PC-9 (cell line): ENCODE results near the gene MYADM. TPM values are rescaled to one million over a fixed set of nuclear protein-coding genes. Genes with fewer than 3 reads are reported as not detected.

Source experiments
- BruUV-seq: library from RNA; stranded (reverse); fragments of 400-500 nt; replicated peaks from 2 replicates; lab custom pipeline; 2021; lab: Mats Ljungman, UMichigan
- CTCF ChIA-PET: fragments of 300-600 bp; sonication (Branson Sonifier 250); formaldehyde crosslinking; loops from one replicate; lab custom pipeline; 2022; ENCODE audit warnings: antibody characterized with exemption; lab: Charles Lee
- POLR2A ChIA-PET: fragments of 300-600 bp; sonication (Branson Sonifier 250); formaldehyde crosslinking; loops from one replicate; lab custom pipeline; 2022; ENCODE audit warnings: antibody characterized with exemption; ENCODE audit not compliant: unreplicated experiment; lab: Charles Lee
- DNase-seq, 2 experiments: peaks; one replicate each; pipeline versions ENCODE4 v3.0.0 to v3.0.0-alpha.2; 2015 to 2022; ENCODE audit warnings: mixed read lengths in 1 of 2
- H2AFZ ChIP-seq: fragments of 200-600 bp; sonication (generic); 2 replicates; pipeline ENCODE4 v1.8.1; 2017; ENCODE audit warnings: antibody characterized with exemption
- H3F3A ChIP-seq: fragments of 200-600 bp; sonication (generic); 2 replicates; pipeline ENCODE4 v1.8.1; 2017; ENCODE audit warnings: antibody characterized with exemption, mild to moderate bottlenecking, low read depth; ENCODE audit not compliant: insufficient read depth
- H3K27ac ChIP-seq: fragments of 200-600 bp; sonication (generic); 2 replicates; pipeline ENCODE4 v1.6.1; 2016; ENCODE audit warnings: mixed run types
- H3K27me3 ChIP-seq: fragments of 200-600 bp; sonication (generic); 2 replicates; pipeline ENCODE4 v1.6.1; 2016; ENCODE audit warnings: low read depth, mixed run types; ENCODE audit not compliant: insufficient read depth
- H3K36me3 ChIP-seq: fragments of 200-600 bp; sonication (generic); 2 replicates; pipeline ENCODE4 v1.6.1; 2016; ENCODE audit warnings: low read depth, mixed run types
- H3K4me1 ChIP-seq: fragments of 200-600 bp; sonication (generic); replicated peaks from 2 replicates; pipeline ENCODE4 v1.6.1; 2016; ENCODE audit warnings: mixed run types; ENCODE audit not compliant: insufficient read depth
- H3K4me2 ChIP-seq: fragments of 200-600 bp; sonication (generic); 2 replicates; pipeline ENCODE4 v1.6.1; 2017; ENCODE audit warnings: mixed run types
- H3K4me3 ChIP-seq: fragments of 200-600 bp; sonication (generic); 2 replicates; pipeline ENCODE4 v1.6.1; 2016; ENCODE audit warnings: mixed run types
- H3K79me2 ChIP-seq: fragments of 200-600 bp; sonication (generic); 2 replicates; pipeline ENCODE4 v1.6.1; 2017; ENCODE audit warnings: low read depth, mixed run types
- H3K9me2 ChIP-seq: fragments of 200-600 bp; sonication (generic); 2 replicates; pipeline ENCODE4 v1.8.1; 2017; ENCODE audit warnings: mild to moderate bottlenecking; ENCODE audit not compliant: insufficient read depth
- H3K9me3 ChIP-seq: fragments of 200-600 bp; sonication (generic); 2 replicates; pipeline ENCODE4 v1.8.1; 2016; ENCODE audit warnings: low read depth; ENCODE audit not compliant: insufficient read depth
- H4K20me1 ChIP-seq: fragments of 200-600 bp; sonication (generic); 2 replicates; pipeline ENCODE4 v1.8.1; 2017; ENCODE audit not compliant: insufficient read depth
- CTCF ChIP-seq: fragments of 200-600 bp; sonication (generic); conservative IDR thresholded peaks from 2 replicates; pipeline ENCODE4 v1.6.1; 2017; ENCODE audit warnings: mixed run types, antibody characterized with exemption, mild to moderate bottlenecking, moderate library complexity
- EZH2 ChIP-seq: fragments of 200-600 bp; sonication (generic); IDR thresholded peaks from 2 replicates; pipeline ENCODE4 v1.8.0; 2017; ENCODE audit warnings: antibody characterized with exemption, low read depth
- intact Hi-C: fragments of 100-400 bp; cut with micrococcal nuclease; formaldehyde crosslinking; loops from one replicate; pipeline ENCODE4 v1.10.0; 2022; ENCODE audit not compliant: unreplicated experiment
- total RNA-seq: library from RNA; stranded (reverse); gene quantifications from 2 replicates; pipeline ENCODE4 v1.2.3, GENCODE V29; 2021

MYADM gene
- total RNA-seq, 1 experiment from 2014 or later, result 230 TPM

- no TSS peak for BruUV-seq
- CTCF ChIA-PET, result no interaction called here
Measured at GRCh38 chr19:53823380-53824120, 44.1 kb upstream of the MYADM start.

GRCh38 chr19:53824134-53824611, 43.5 kb upstream of the MYADM start, which contains the start of gene NLRP12:
NLRP12 (minus strand) TSS chr19:53824314; CDS start chr19:53824174, 140 bp downstream.
- Histone ChIP-seq H3K27me3 (no peaks in the 10 kb centered on the region), H3K4me1 (peaks cover 12% of the 10 kb centered on the region), H2AFZ (no peak within 1 kb of the TSS), H4K20me1 (no peaks in the 10 kb centered on the region), H3K27ac (no peak within 1 kb of the TSS), H3K4me3 (no peak within 1 kb of the TSS), H3K9me3 (no peaks in the 10 kb centered on the region), H3K36me3 (no peaks in the 10 kb centered on the region), H3K4me2 (peak within 1 kb of the TSS; percentile 14), H3F3A (peaks cover 16% of the 10 kb centered on the region), H3K79me2 (no peaks in the 10 kb centered on the region), H3K9me2 (no peaks in the 10 kb centered on the region)
- no peak for DNase-seq
- no peak for TF ChIP-seq CTCF
- TF ChIP-seq EZH2, result no peak
- ChIA-PET CTCF (no interaction called here), POLR2A (interaction anchor here (0.6 to 0.7 kb wide), 2 partner anchors 31 to 656 kb away, joined by 3 read pairs; no protein-coding TSS in a partner anchor)
- no TSS peak for BruUV-seq
- intact Hi-C loops, result no loop called here

More at GRCh38 chr19:53823380-53824120, 44.1 kb upstream of the MYADM start:
- Histone ChIP-seq H3K27me3 (no peaks in the 10 kb centered on the region), H4K20me1 (no peaks in the 10 kb centered on the region), H3K27ac (no peak overlapping the region), H3K36me3 (no peaks in the 10 kb centered on the region), H3K9me2 (no peaks in the 10 kb centered on the region), H3K9me3 (no peaks in the 10 kb centered on the region), H3F3A (peaks cover 16% of the 10 kb centered on the region), H3K4me3 (no peak overlapping the region), H3K79me2 (no peaks in the 10 kb centered on the region), H2AFZ (no peak overlapping the region), H3K4me1 (peaks cover 12% of the 10 kb centered on the region), H3K4me2 (peak overlapping the region; percentile 14)
- no peak for TF ChIP-seq CTCF
- TF ChIP-seq EZH2, result no peak
- DNase-seq, result peak; percentile 50 to 53
- intact Hi-C loops, result no loop called here
- POLR2A ChIA-PET, result interaction anchor here (0.6 to 0.7 kb wide), 2 partner anchors 163 to 656 kb away, joined by 3 read pairs; no protein-coding TSS in a partner anchor

- DNase-seq, result no peak
- Histone ChIP-seq H3K9me3 (no peaks in the 10 kb centered on the region), H3K4me1 (peaks cover 12% of the 10 kb centered on the region), H3F3A (peaks cover 8% of the 10 kb centered on the region), H3K27me3 (no peaks in the 10 kb centered on the region), H3K79me2 (no peaks in the 10 kb centered on the region), H3K36me3 (no peaks in the 10 kb centered on the region), H3K27ac (no peak overlapping the region), H2AFZ (no peak overlapping the region), H4K20me1 (no peaks in the 10 kb centered on the region), H3K4me2 (no peak overlapping the region), H3K9me2 (no peaks in the 10 kb centered on the region), H3K4me3 (no peak overlapping the region)
- TF ChIP-seq EZH2 (no peak), CTCF (no peak)
- BruUV-seq, result no TSS peak
- CTCF ChIA-PET, result no interaction called here
- POLR2A ChIA-PET, result no interaction called here
- intact Hi-C loops, result no loop called here
Measured at GRCh38 chr19:53826876-53827275, 40.8 kb upstream of the MYADM start.
